ENCODE measurements around the gene P2RY1.

The P2RY1 gene

GRCh38 chr3:152832046-152832445 is 2.9 kb upstream of the P2RY1 start:
- no peak overlapping the region for H3K27ac ChIP-seq (ENCODE audit: extremely low read depth, low read depth, low read length)
- H3K9me3 ChIP-seq (ENCODE audit: control insufficient read depth, insufficient read depth, low read depth, low read length) = no peaks in the 10 kb centered on the region
- CTCF ChIA-PET = no interaction called here
- no peaks in the 10 kb centered on the region for H3K36me3 ChIP-seq (ENCODE audit: control insufficient read depth in 2 of 2, insufficient read depth in 1 of 2, low read length in 2 of 2)
- no peaks in the 10 kb centered on the region; the same call in 1 of the 2 replicates for H3K4me1 ChIP-seq (ENCODE audit: control insufficient read depth, insufficient read depth, low read length)
- no peak overlapping the region for H3K4me3 ChIP-seq (ENCODE audit: low read depth, low read length)
- TF ChIP-seq KLF9 (tag by site-specific recombination; IDR thresholded peaks at IDR 0.05; ENCODE audit: low read depth) (no peak), ZNF324 (tag by site-specific recombination; IDR thresholded peaks at IDR 0.05) (no peak), ZNF16 (tag by site-specific recombination; IDR thresholded peaks at IDR 0.05; ENCODE audit: low read depth) (no peak), ZNF423 (tag by site-specific recombination; IDR thresholded peaks at IDR 0.05) (no peak), SETDB1 (IDR thresholded peaks at IDR 0.05; ENCODE audit: insufficient read length, low read length) (no peak), PRDM4 (tag by site-specific recombination; IDR thresholded peaks at IDR 0.05) (no peak), ZBTB6 (tag by site-specific recombination; IDR thresholded peaks at IDR 0.05) (no peak), ZNF10 (tag by site-specific recombination; IDR thresholded peaks at IDR 0.05) (no peak), ZNF580 (tag by site-specific recombination; IDR thresholded peaks at IDR 0.05) (no peak), ZNF629 (tag by site-specific recombination; IDR thresholded peaks at IDR 0.05) (no peak), ZNF488 (tag by site-specific recombination; IDR thresholded peaks at IDR 0.05) (no peak), ZNF549 (tag by site-specific recombination; IDR thresholded peaks at IDR 0.05) (no peak), PRDM6 (tag by site-specific recombination; IDR thresholded peaks at IDR 0.05) (no peak), ZNF664 (tag by site-specific recombination; IDR thresholded peaks at IDR 0.05) (no peak), KLF17 (tag by site-specific recombination; IDR thresholded peaks at IDR 0.05) (no peak)
- POLR2A ChIA-PET = no interaction called here

- Histone ChIP-seq H3K4me1 (ENCODE audit: control insufficient read depth, insufficient read depth, low read length) (no peaks in the 10 kb centered on the region; the same call in 1 of the 2 replicates), H3K9me3 (ENCODE audit: control insufficient read depth, insufficient read depth, low read depth, low read length) (no peaks in the 10 kb centered on the region), H3K27ac (ENCODE audit: extremely low read depth, low read depth, low read length) (no peak overlapping the region), H3K36me3 (ENCODE audit: control insufficient read depth in 2 of 2, insufficient read depth in 1 of 2, low read length in 2 of 2) (no peaks in the 10 kb centered on the region), H3K4me3 (ENCODE audit: low read depth, low read length) (no peak overlapping the region)
- ChIA-PET POLR2A (no interaction called here), CTCF (interaction anchor here (1.0 kb wide), 1 partner anchor 8 kb away, joined by 4 read pairs; no protein-coding TSS in a partner anchor)
- no peak for TF ChIP-seq TSHZ1 (tag by site-specific recombination; IDR thresholded peaks at IDR 0.05; ENCODE audit: borderline replicate concordance)
- no peak for TF ChIP-seq ZNF140 (tag by site-specific recombination; IDR thresholded peaks at IDR 0.05)
- TF ChIP-seq PRDM4 (tag by site-specific recombination; IDR thresholded peaks at IDR 0.05) = no peak
- TF ChIP-seq ZNF416 (tag by site-specific recombination; IDR thresholded peaks at IDR 0.05) = no peak
- no peak for TF ChIP-seq ZNF341 (tag by site-specific recombination; IDR thresholded peaks at IDR 0.05; ENCODE audit: low read depth)
- TF ChIP-seq ZBTB21 (tag by site-specific recombination; IDR thresholded peaks at IDR 0.05) = no peak
- no peak for TF ChIP-seq SCRT2 (tag by site-specific recombination; IDR thresholded peaks at IDR 0.05)
Observed at GRCh38 chr3:152833089-152833488, 1.8 kb upstream of the P2RY1 start.
